ENCODE results near the gene CEP20. TPM values are rescaled to one million over a fixed set of nuclear protein-coding genes. Genes with fewer than 3 reads are reported as not detected.

CEP20 gene
- total RNA-seq, 1 donor from 2014 or later = 19.7 TPM

DNA sequence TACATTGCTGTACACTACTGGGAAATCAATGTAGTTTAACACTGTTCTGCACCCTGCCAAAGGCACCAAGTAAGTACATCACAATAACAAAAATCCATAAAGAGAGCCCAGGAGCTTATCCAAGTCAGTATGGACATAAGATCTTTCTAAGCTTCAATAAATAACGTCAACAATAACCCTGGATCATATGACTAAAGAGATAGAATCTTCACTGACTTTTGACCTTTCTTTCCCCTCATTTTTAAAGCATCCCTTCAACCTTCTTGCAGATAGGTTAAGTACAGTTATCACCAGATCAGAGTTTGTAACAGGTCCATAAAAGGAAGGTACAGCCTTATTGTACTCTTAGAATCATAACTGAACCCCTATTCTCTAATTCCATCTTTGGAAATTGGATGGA, 2.3 kb downstream of the CEP20 start:
- H3K4me3 Mint-ChIP-seq (ENCODE audit: unreplicated experiment) = no peak overlapping the region
- no peak overlapping the region for H3K27ac Mint-ChIP-seq (ENCODE audit: unreplicated experiment)
- H3K36me3 Mint-ChIP-seq (ENCODE audit: low read depth) = peaks cover 10% of the 10 kb centered on the region
- TF ChIP-seq CTCF (IDR thresholded peaks at IDR 0.05) = no peak
- no peaks in the 10 kb centered on the region for H3K27me3 Mint-ChIP-seq (ENCODE audit: low read depth)
- no peaks in the 10 kb centered on the region for H3K9me3 Mint-ChIP-seq (ENCODE audit: low read depth)
- peaks cover 33% of the 10 kb centered on the region for H3K4me1 Mint-ChIP-seq (ENCODE audit: low read depth)
- DNase-seq (ENCODE audit: low spot score) = no peak

DNA sequence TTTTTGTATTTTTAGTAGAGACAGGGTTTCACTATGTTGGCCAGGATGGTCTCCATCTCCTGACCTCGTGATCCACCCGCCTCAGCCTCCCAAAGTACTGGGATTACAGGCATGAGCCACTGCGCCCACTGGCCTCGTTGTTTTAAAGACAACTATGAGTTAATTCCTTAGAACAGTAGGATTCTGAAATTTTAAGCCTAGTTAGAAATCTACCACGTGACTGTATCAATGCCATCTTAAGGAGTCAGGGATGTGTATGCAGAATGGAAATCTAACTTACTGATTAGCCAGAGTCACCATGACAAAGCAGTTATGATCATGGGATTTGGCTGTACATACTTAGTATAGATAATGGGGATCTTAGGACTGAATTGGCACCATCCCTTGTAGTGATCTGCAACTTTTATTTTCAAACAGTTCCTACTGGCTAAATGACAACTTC, 2.8 kb downstream of the CEP20 start:
- Mint-ChIP-seq H3K4me1 (ENCODE audit: low read depth) (peaks cover 33% of the 10 kb centered on the region), H3K9me3 (ENCODE audit: low read depth) (no peaks in the 10 kb centered on the region), H3K4me3 (ENCODE audit: unreplicated experiment) (no peak overlapping the region), H3K27ac (ENCODE audit: unreplicated experiment) (no peak overlapping the region), H3K36me3 (ENCODE audit: low read depth) (peaks cover 10% of the 10 kb centered on the region), H3K27me3 (ENCODE audit: low read depth) (no peaks in the 10 kb centered on the region)
- DNase-seq (ENCODE audit: low spot score) = no peak
- TF ChIP-seq CTCF (IDR thresholded peaks at IDR 0.05) = no peak

DNA sequence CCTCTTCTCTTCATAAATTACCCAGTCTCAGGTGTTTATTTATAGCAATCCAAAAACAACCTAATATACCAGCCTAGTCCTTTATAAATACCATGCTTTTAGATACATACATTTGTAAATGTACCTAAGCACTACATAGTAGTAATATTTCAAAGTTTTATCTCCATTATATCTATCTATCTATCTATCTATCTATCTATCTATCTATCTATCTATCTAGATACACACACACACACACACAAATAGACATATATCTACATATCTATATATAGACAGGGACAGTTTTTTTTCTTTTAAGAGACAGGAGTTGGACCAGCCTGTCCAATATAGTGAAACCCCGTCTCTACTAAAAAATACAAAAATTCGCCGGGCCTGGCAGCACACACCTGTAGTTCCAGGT, 5.8 kb downstream of the CEP20 start:
- Mint-ChIP-seq H3K27ac (ENCODE audit: unreplicated experiment) (no peak overlapping the region), H3K4me1 (ENCODE audit: low read depth) (peaks cover 39% of the 10 kb centered on the region), H3K36me3 (ENCODE audit: low read depth) (peaks cover 13% of the 10 kb centered on the region), H3K4me3 (ENCODE audit: unreplicated experiment) (no peak overlapping the region), H3K27me3 (ENCODE audit: low read depth) (no peaks in the 10 kb centered on the region), H3K9me3 (ENCODE audit: low read depth) (no peaks in the 10 kb centered on the region)
- no peak for TF ChIP-seq CTCF (IDR thresholded peaks at IDR 0.05)
- DNase-seq (ENCODE audit: low spot score) = no peak

DNA sequence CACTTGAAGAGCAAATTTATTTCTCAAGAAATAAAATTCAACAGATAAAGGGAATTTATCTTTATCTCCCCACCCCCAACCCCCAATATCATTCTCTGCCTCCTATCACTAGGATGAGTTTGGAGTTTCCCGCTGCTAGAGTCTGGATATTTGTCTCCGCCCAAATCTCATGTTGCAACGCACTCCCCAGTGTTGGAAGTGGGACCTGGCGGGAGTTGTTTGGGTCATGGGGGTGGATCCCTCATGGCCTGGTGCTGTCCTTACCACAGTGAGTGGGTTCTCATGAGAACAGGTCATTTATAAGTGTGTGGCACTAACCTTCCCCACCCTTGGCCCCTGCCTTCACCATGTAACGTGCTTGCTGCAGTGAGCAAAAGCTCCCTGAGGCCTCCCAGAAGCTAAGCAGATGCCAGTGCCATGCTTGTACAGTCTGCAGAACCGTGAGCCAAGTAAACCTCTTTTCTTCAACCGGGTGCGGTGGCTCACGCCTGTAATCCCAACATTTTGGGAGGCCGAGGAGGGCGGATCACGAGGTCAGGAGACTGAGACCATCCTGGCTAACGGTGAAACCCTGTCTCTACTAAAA, 6.5 kb downstream of the CEP20 start:
- no peak overlapping the region for H3K27ac Mint-ChIP-seq (ENCODE audit: unreplicated experiment)
- DNase-seq (ENCODE audit: low spot score) = no peak
- H3K4me3 Mint-ChIP-seq (ENCODE audit: unreplicated experiment) = no peak overlapping the region
- no peak for TF ChIP-seq CTCF (IDR thresholded peaks at IDR 0.05)
- no peaks in the 10 kb centered on the region for H3K27me3 Mint-ChIP-seq (ENCODE audit: low read depth)
- H3K36me3 Mint-ChIP-seq (ENCODE audit: low read depth) = peaks cover 15% of the 10 kb centered on the region
- peaks cover 34% of the 10 kb centered on the region for H3K4me1 Mint-ChIP-seq (ENCODE audit: low read depth)
- H3K9me3 Mint-ChIP-seq (ENCODE audit: low read depth) = no peaks in the 10 kb centered on the region

- H3K9me3 Mint-ChIP-seq (ENCODE audit: low read depth) = no peaks in the 10 kb centered on the region
- no peak overlapping the region for H3K4me3 Mint-ChIP-seq (ENCODE audit: unreplicated experiment)
- TF ChIP-seq CTCF (IDR thresholded peaks at IDR 0.05) = no peak
- H3K27ac Mint-ChIP-seq (ENCODE audit: unreplicated experiment) = peak overlapping the region; percentile 32
- peaks cover 15% of the 10 kb centered on the region for H3K36me3 Mint-ChIP-seq (ENCODE audit: low read depth)
- H3K4me1 Mint-ChIP-seq (ENCODE audit: low read depth) = peaks cover 25% of the 10 kb centered on the region
- DNase-seq (ENCODE audit: low spot score) = no peak
- no peaks in the 10 kb centered on the region for H3K27me3 Mint-ChIP-seq (ENCODE audit: low read depth)
Measured at GRCh38 chr16:15880434-15881308, 7.7 kb downstream of the CEP20 start.
